ENCODE data around the gene ZNF780A.
A peak's percentile ranks its signal among the peaks of the same experiment; 100 is the strongest.
"Not testable (repeated sequence)": the region's sequence is repeated elsewhere in the genome, so short reads cannot be mapped to it uniquely, and the experiment has no call there.

Gene ZNF780A

DNA sequence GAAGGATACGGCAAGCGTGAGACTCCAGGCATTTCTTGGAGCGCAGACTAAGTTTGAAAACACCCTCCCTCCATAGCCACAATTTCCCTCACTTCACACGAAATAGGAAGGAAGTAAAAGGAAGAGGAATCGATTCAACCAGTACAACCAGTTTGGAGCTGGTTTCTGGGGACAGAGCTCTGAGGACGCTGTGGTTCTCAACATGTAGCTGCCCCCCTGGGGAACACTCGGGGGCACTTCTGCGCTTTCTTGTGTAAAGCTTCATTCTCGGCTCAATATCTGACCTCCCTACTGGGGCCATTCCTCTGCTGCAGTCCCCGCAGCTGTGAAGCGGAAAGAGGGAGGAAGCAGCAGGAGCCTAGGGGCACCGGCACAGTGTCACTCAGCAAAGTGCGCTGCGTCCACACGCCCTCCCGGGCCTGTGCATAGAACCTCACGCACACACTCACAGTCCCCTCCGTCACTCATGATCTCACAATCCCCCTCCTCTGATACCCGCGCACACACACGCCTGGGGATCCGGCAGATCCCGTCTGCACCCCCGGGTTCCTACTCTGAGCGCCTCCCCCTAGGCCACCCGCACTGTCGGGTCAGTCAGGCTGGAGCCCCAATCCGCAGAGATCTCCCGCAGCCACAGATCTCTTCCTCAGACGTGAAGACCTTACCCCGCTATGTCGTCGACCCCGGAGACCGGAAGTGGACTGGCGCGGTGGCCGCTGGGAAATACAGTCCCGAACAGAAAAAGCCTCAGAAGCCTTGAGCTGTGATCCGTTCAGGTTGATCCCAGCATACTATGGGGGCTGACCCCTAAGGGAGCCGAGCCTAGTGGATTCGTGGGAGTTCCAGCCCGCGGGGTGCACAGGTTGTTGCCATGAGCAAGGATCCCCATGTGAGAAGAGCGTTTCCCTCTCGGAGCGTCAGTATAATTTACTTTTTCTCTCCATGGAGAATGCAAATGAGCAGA, at the start of gene ZNF780A:
ZNF780A (minus strand) TSS at position 703 of the 964 bp plus-strand sequence. CDS start 6,190 bp downstream, outside the sequence.
- peak; percentile 77 for DNase-seq

DNA sequence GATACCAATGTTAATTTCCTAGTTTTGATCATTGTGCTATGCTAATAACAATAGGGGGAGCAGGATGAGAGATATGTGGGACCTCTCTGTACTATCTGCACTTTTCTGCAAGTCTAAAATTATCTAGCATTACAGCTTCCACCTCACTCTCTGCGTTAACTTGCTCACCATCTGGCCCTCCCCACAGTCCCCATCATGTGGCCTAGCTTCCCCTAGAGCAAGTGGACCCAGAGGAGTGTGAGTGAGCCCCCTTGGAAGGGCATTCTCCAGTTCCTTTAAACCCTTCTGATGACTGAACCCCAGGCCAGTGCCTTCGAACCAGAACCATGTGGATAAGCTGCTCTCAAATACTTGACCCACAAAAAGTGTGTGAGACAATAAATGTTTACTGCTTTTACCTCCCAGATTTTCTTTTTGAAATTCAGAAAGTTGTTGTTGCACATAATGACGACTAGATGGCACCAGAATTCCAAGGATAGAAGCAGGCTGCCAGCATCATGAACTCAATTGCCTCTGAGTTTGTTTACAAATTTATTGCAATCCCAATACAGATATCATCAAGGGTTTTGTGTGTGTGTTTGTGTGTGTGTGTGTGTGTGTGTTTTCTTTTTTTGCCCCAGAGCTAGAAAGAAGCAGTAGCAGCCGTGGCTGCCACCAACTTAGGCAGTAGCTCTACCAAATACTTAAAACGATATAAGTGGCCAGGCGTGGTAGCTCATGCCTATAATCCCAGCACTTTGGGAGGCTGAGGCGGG, 49.0 kb upstream of the ZNF780A start:
- no peak for DNase-seq

DNA sequence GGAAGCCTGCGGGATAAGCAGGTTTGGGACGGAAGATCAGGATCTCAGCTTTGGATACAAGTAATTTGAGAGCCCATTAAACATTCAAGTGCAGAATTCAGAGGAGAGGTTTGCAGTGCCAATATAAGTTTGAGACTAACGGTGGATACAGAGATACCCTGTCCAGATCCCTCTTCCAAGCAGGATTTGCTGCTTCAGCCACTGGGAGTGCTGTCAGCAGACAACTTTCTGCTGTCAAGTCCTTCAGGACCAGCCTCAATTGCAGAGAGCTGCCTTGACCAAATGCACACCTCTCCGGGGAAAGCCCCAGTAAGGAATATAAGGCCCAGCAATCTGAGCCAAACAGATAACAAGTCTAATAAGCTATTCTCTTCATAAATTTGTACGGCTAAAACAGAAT, 46.1 kb upstream of the ZNF780A start:
- DNase-seq = no peak

DNA sequence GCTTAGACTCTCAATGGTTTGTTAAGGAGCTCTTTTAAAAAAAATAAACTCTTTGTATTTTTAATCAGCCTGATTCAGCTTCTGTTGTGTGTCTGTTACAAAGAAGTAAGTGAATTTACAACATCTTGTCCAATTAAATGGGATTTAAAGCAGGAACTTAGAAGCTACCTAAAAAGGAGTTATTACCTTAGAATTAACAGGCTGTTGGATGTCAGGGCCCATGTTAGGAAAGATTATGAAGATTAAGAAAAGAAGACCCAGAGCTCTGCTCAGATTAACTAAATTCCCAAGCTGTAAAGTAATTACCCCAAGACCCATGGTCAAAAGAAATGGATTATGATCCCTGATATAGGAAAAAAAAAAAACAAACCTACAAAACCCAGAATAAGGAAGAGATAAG, 44.1 kb upstream of the ZNF780A start:
- no peak for DNase-seq

DNA sequence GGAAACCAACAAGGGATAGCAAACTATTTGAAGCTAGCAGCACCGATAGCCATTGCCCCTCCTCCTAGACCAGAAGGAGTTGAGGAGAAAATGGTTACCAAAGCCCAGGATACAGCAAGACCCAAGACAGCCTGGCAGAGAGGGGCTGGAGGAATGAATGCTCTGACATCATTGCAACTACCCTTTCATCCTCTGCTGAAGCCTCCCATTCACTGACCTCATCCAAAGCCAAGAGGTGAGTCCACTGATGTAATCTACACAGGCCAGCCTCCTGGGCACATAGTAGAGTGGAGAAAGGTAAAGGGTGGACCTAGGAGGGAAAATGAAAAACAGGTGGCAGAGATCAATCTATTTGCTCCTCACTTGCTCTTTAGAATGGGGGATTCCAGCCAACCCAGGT, 42.7 kb upstream of the ZNF780A start:
- DNase-seq = no peak

DNA sequence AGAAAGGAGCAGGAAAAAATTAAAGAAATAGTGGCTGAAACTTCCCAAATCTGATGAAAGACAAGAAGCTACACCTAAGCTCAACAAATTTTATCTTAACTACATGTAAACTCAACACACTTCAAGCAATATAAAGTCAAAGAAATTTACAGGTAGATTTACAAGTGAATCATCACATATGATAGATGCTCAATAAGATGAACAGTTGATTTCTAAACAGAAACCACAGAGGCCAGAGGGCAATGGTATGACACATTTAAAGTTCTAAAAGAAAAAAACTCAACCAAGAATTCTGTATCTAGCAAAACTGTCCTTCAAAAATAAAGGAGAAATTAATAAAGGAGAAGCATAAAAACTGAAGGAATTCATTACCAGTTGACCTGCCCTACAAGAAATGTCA, 39.3 kb upstream of the ZNF780A start:
- DNase-seq = no peak

DNA sequence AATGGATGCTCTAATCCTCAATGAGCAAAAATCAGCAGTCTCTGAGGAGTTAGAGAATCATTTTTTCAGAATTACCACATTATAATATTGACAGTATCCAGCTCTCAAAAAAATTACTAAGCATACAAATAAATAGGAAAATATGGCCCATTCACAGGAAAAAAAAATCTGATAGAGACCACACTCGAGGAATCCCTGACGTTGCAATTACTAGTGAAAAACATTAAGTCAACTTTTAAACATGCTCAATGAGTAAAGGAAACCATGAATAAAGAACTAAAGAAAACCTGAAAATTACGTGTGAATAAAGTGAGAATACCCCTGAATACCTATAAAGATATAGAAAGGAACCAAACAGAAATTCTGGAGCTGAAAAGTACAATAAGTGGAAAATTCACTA, 38.7 kb upstream of the ZNF780A start:
- no peak for DNase-seq

DNA sequence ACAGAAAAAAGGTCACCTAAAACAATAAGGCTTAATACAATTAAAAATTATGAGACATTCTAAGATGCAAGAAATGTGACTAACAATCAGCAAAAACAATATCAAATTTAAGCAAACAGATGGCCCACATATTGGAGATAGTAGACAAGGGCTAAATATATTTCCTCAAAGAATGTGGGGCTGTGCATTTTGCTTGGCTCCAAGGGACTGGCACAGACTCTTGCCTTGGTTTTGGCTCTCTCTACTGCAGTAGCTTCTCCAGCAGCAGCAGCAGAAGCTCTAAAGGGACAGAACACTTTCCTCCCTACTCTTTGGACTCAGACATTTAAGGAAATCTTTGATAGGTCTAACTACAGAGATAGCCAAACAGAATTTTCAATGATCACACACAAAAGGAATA, 38.2 kb upstream of the ZNF780A start:
- DNase-seq = no peak

DNA sequence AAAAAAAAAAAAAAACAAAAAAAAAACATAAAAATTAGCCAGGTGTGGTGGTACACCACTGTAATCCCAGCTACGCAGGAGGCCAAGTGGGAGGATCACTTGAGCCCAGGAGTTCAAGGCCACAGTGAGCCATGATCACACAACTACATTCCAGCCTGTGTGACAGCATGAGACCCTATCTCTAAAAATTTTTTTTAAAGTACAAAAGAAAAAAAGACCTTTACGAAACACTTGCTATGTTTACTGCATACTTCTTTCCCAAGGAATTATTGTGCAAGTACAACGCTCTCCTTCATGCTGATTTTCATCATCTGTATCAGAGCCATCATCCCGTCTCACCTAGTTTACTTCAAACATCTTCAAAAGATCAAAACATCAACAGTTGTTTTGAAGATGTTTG, 28.6 kb upstream of the ZNF780A start:
- no peak for DNase-seq

DNA sequence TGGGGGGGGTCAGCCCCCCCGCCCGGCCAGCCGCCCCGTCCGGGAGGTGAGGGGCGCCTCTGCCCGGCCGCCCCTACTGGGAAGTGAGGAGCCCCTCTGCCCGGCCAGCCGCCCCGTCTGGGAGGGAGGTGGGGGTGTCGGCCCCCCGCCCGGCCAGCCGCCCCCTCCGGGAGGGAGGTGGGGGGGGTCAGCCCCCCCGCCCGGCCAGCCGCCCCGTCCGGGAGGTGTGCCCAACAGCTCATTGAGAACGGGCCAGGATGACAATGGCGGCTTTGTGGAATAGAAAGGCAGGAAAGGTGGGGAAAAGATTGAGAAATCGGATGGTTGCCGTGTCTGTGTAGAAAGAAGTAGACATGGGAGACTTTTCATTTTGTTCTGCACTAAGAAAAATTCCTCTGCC, 27.9 kb upstream of the ZNF780A start:
- DNase-seq = not testable (repeated sequence)

DNA sequence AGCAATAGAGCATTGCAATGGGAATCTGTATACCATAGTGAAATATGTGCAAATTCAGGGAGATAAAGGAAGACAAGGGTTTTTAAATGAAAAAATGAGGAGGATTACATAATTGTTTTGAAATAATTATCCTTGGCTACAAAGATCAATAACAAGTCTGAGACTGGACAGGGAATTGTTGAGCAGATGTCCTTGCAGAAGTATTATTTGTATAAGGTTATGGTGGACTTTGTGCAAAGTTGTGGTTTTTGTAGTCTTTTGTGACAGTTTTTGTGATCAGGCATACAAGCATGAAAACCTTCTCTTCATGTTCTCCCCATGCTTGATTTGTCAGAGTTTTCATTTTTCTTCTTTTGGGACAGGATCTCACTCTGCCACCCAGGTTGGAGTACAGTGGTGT, 25.3 kb upstream of the ZNF780A start:
- DNase-seq = no peak

DNA sequence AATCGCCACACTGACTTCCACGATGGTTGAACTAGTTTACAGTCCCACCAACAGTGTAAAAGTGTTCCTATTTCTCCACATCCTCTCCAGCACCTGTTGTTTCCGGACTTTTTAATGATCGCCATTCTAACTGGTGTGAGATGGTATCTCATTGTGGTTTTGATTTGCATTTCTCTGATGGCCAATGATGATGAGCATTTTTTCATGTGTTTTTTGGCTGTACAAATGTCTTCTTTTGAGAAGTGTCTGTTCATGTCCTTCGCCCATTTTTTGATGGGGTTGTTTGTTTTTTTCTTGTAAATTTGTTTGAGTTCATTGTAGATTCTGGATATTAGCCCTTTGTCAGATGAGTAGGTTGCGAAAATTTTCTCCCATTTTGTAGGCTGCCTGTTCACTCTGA, 23.4 kb upstream of the ZNF780A start:
- DNase-seq = not testable (repeated sequence)

DNA sequence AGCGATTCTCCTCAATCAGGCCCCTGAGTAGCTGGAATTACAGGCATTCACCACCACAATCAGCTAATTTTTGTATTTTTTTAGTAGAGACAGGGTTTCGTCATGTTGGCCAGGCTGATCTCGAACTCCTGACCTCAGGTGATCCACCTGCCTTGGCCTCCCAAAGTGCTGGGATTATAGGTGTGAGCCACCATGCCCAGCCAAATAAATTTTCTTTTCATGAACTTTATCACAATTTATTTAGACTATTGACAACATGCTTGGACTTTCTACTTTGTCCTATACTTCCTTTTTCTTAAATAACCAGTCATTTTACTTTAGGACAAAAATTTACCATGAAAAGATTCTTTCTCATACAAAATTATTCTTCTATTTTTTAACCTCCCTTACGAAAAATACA, 21.5 kb upstream of the ZNF780A start:
- not testable (repeated sequence) for DNase-seq

DNA sequence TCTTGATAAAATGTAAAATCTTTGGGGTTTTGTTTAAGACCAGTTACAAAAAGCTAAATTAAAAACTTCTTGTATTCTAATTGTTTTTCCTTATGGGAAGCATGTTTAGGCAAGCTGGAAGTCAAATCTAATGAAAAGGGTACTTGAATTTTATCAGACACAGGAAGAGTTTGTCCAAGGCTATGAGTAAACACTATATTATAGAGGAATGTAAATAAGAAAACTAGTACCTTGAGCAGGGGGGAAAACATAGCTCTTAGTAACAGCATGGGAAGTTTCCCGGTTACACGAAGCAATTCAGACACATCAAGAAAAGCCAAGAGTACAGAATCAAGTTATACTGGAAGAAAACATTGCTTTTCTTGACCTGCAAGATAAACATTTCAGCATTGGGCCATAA, 19.8 kb upstream of the ZNF780A start:
- DNase-seq = no peak

DNA sequence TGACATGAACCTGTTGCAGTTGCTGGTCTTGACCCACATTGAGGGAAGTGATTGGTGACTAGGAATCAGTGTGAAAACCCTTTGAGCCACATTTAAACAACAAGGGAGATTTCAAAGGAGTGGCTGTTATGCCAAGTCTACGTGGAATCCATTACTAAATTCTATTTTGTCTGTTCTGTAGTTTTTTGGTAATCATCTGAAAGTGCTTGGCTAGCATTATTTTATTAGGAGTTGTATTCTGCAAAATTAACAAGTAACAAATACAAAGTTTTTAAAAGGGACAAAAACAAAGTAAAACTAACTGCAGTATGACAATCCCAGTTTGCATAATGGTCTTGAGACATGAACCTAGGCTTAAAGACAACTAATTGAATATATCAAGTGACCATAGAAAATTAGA, 14.0 kb upstream of the ZNF780A start:
- DNase-seq = no peak

DNA sequence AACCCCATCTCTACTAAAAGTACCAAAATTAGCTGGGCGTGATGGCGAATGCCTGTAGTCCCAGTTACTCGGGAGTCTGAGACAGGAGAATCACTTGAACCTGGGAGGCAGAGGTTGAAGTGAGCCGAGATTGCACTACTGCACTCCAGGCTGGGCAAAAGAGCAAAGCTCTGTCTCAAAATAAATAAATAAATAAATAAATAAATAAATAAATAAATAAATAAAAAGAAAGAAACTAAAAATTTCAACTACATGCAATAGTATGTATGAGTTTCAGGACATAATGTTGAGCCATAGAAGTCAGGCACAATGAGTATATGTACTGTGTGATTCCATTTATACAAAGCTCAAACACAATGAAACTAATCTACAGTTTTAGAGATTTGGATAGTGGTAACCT, 12.9 kb upstream of the ZNF780A start:
- no peak for DNase-seq

DNA sequence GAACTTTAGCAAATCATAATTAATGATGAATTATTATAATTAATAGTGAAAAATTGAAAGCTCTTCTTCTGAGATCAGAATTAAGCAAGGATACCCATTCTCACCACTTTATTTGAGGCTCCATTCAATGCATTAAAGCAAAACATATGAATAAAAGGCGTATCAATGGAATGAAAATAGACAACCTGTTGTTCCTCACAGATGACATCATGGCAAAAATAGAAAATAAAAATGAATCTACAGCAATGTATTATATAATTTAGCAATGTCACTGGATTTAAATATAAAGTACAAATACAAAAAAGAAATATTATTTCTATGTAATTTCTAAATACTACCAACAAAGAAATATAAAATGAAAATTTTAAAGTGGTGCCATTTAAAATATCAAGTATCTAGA, 11.1 kb upstream of the ZNF780A start:
- no peak for DNase-seq

DNA sequence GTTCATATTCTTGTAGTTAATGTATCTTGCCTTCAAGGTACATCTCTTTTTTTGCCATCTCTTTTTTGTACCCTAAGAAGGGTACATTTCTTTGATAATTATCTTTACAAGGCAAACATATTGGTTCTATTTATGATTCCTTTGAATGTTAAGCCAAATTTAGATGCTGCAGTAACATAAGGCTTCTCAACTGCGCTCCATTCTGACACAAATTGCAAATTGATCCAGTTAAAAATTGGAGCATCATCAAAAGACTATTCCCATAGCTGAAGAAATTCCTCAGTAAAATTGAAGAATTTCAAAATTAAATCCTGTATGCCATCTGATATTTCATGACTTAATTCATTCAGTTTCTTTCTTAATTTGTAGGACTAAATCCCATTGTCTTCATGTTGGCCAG, 2.7 kb upstream of the ZNF780A start:
- DNase-seq = no peak

DNA sequence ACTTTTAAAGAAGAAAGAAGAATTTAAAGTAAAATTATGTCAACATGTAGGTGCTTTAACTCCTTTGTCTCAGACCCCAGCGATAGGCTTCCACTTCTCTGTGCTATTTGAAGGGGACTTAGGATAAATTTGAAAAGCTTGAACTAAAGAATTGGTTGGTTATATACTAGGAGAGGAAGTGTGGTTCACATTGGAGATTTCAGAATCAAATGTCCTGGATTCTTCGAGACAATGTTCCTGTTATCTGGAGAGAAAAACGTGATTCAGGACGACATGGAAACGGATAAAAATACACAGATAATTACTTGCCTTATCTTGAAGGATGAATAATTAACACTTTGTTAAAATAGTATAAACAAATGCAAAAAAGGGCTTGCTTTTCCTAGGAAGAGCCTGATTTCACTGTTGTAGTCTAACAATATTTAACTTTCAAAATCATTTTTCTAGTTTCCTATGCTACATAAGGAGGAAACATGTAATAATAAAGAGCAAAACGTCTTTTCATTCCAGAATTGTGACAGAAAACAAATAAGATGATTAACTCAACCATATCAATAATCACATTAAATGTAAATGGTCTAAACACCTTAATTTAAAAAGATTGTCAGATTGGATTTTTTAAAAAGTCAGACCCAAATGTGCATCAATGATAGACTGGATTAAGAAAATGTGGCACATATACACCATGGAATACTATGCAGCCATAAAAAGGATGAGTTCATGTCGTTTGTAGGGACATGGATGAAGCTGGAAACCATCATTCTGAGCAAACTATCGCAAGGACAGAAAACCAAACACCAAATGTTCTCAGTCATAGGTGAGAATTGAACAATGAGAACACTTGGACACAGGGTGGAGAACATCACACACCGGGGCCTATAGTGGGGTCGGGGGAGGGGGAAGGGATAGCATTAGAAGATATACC, 724 bp upstream of the ZNF780A start:
- no peak for DNase-seq

DNA sequence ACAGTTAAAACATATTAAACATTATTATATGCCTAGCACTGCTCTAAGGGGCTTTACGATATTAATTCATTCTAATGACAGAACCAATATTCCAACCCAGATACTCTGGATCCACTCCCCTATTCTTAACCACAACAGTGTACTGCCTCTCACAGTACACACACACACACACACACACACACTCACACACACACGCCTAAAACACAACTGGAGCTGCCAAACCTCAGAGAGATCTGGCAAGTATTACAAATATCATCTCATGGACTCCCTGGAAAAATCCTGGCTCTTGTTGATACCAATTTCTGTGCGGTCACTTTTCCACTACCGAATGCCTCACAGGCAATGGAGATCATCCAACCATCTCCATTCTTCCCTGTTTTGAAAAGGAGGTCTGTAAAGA, 1.3 kb downstream of the ZNF780A start:
- DNase-seq = no peak

DNA sequence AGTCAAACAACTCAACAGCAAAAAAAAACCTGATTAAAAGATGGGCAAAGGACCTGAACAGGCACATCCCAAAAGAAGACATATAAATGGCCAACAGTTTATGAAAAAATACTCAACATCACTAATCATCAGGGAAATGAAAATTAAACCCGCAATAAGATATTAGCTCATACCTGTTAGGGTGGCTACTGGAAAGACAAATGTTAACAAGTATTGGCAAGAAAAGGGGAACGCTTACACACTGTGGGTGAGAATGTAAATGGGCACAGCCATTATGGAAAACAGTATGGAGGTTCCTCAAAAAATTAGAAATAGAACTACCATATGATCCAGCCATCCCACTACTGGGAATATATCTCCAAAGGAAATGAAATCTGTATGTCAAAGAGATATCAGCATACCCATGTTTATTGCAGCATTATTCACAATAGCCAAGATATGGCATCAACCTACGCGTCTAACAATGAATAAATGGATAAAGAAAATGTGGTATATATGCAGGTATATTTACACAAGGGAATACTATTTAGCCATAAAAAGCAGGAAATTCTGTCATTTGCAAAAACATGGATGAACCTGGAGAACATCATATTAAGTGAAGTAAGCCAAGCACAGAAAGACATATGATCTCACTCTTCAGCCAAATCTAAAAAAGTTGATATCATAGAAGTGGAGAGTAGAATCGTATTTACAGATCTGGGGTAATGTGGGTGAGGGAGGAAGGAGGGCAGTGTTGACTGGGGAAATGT, 2.3 kb downstream of the ZNF780A start:
- no peak for DNase-seq

DNA sequence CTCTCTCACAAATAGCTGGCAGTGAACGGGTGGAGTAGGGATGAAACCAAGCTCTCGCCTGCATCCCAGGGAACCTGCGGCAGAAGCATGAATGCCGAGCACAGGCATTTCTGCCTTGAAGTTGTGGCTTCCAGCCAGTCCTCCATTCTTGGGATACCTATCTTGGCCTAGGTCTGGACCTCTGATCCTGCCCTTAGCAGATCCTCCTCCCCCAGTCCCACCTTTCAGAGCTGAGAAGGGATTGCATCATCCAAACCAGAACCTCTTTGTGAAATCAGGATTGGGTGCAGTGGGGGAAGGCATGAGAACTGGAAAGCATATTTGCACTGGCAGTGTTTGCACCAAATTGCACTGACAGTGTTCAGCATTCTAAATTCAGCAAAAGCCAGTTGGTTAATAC, 5.8 kb downstream of the ZNF780A start:
- DNase-seq = no peak

Measured in activated naive CD4-positive, alpha-beta T cell treated with anti-CD3 and anti-CD28 coated beads, Interleukin-2, amount 50 U/mL, for 16 hours (primary cell).